IPS-15b (cell line): Measurements from ENCODE around the gene PRAC2.

Source experiments
- H3K27me3 ChIP-seq: one replicate; pipeline ENCODE4 v1.6.1; 2013; ENCODE audit warnings: low read length; ENCODE audit not compliant: control insufficient read depth, insufficient read depth
- H3K36me3 ChIP-seq: one replicate; pipeline ENCODE4 v1.6.1; 2013; ENCODE audit warnings: low read length; ENCODE audit not compliant: control insufficient read depth, insufficient read depth
- H3K4me1 ChIP-seq: one replicate; pipeline ENCODE4 v1.6.1; 2013; ENCODE audit warnings: mild to moderate bottlenecking, low read length; ENCODE audit not compliant: control insufficient read depth, insufficient read depth
- H3K4me3 ChIP-seq: one replicate; pipeline ENCODE4 v1.5.1; 2013; ENCODE audit warnings: low read depth, low read length
- H3K9ac ChIP-seq: one replicate; pipeline ENCODE4 v1.6.1; 2013; ENCODE audit warnings: low read depth, mild to moderate bottlenecking, low read length
- H3K9me3 ChIP-seq: one replicate; pipeline ENCODE4 v1.6.1; 2013; ENCODE audit warnings: mild to moderate bottlenecking, low read length; ENCODE audit not compliant: control insufficient read depth, insufficient read depth

The PRAC2 gene

DNA sequence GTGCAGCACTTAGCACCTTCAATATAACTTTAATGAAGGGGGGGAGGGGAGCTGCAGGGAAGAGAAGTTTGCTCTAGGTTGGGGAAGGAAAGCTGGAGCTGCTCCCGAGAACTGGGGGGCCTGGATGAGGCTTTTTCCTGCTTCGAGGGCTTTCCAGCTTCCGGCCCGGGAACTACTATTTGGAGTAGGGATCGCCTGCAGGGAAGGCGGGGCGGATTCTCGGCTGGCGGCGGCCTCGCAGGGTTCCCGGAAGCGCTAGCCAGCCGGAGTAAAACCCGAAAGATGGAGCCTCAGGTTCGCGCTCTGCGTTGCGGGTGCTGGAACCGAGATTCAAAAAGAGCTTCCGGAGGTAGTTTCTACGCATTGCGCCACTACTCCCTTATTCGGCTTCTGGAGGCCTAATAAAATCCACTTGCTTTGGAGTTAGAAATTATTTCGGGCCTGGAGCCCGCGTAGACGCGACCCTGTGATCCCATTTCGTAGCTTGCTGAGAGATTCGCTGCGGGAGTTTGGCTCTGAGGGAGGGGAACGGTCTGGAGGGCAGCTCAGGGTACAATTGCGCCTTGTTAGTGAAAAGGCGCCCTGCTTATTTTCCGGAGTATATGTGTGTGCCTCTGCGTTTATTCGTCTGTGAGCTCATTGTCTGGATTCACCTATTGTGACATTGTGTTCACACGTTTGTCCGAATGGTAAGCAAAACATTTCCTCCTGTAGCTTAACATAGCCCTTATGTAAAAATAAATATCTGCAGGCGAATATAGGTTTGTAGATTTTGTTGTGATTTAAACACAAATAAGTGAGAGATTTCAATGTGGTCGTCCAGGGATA is 652 bp downstream of the PRAC2 start:
- H3K9ac ChIP-seq = no peak overlapping the region
- H3K27me3 ChIP-seq = peaks cover 100% of the 10 kb centered on the region
- H3K4me3 ChIP-seq = peak overlapping the region; percentile 12
- H3K4me1 ChIP-seq = peaks cover 7% of the 10 kb centered on the region
- H3K9me3 ChIP-seq = no peaks in the 10 kb centered on the region
- no peaks in the 10 kb centered on the region for H3K36me3 ChIP-seq

DNA sequence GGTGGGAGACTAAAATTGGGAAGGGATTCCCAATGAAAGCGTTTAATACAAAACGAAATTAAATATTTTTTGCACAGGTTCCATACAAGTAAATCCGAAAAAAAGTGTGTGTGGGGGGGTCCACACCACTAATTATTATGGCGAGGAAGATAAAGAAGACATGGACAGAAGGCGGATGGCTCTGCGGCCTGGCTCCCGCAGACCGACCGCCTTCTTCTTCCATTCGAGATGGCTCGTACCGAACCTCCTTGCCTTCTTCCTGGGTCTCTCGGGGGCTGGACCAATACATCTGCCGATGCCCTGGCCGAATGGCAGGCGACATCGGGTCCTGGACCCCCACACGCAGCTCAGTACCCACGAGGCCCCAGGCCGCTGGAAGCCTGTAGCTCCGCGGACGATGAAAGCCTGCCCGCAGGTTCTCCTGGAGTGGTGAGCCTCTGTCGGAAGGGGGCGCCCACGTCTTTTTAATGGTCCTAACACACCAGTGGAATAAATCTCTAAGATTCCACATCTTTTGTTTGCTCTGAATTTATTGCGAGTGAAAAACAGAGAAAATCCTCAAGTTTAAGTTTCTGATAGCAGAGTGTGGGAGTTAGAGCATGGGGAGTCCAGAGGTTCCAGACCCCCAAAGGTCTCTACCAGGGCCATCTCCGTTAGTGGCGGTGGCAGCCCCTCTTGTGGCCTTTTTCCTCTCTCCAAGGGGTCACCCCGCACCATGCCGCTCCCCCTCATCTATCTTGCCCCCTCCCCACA is 1.4 kb downstream of the PRAC2 start:
- H3K27me3 ChIP-seq = peaks cover 100% of the 10 kb centered on the region
- H3K4me1 ChIP-seq = peaks cover 7% of the 10 kb centered on the region
- no peaks in the 10 kb centered on the region for H3K36me3 ChIP-seq
- no peaks in the 10 kb centered on the region for H3K9me3 ChIP-seq
- no peak overlapping the region for H3K9ac ChIP-seq
- H3K4me3 ChIP-seq = peak overlapping the region; percentile 28

DNA sequence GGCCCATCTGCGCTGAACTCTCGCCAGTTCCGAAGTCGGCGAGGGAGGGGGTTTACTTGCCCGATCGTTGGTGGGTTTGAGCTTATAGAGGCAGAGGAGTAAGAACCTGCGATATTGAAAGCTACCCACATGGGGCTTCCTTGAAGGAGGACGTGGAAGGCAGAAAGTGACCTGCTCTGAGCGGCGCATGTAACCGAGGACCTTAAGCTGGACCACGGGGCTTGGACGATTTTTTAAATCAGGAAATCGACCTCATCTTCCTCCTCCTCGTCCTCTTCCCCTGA is 2.0 kb downstream of the PRAC2 start:
- peaks cover 6% of the 10 kb centered on the region for H3K4me1 ChIP-seq
- no peaks in the 10 kb centered on the region for H3K9me3 ChIP-seq
- H3K27me3 ChIP-seq = peaks cover 100% of the 10 kb centered on the region
- H3K9ac ChIP-seq = no peak overlapping the region
- peak overlapping the region; percentile 28 for H3K4me3 ChIP-seq
- H3K36me3 ChIP-seq = no peaks in the 10 kb centered on the region

DNA sequence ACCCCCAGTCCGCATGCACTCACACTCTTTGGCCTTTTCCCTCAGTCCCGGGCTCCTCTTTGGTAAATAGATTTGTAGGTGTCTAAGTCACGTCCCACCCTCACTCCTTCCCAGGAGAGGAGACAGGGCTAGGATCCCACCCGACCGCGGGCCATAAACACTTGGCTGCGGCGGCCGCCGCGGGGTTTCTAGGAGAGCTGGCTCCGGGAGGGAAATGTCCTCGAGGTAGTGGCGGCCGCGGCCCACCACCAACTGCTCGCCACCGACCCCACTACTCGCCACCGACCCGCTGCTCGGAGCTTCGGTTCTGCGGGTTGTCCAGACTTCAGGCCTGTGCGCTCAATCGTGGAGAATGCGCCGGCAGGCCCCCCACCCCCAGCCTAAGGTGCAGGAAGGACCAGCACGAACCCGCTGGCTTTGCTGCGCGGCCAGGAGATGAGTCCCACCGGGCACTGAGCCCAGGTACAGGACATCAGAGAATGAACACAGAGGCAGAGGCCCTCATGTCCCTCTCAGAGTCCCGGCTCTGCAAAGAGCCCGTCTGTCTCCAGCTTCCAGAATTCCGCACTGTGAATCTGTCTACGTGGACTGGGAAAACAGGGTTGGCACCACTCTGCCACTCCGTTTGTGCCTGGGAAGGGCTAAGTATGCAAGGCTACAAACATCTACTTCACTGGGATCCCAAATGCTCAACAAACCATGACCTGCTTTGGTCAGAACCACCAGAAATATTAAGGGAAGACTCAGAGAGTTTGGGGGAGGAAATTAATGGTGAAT is 2.5 kb downstream of the PRAC2 start:
- no peaks in the 10 kb centered on the region for H3K9me3 ChIP-seq
- peaks cover 3% of the 10 kb centered on the region for H3K4me1 ChIP-seq
- peak overlapping the region; percentile 28 for H3K4me3 ChIP-seq
- no peak overlapping the region for H3K9ac ChIP-seq
- peaks cover 100% of the 10 kb centered on the region for H3K27me3 ChIP-seq
- H3K36me3 ChIP-seq = no peaks in the 10 kb centered on the region

DNA sequence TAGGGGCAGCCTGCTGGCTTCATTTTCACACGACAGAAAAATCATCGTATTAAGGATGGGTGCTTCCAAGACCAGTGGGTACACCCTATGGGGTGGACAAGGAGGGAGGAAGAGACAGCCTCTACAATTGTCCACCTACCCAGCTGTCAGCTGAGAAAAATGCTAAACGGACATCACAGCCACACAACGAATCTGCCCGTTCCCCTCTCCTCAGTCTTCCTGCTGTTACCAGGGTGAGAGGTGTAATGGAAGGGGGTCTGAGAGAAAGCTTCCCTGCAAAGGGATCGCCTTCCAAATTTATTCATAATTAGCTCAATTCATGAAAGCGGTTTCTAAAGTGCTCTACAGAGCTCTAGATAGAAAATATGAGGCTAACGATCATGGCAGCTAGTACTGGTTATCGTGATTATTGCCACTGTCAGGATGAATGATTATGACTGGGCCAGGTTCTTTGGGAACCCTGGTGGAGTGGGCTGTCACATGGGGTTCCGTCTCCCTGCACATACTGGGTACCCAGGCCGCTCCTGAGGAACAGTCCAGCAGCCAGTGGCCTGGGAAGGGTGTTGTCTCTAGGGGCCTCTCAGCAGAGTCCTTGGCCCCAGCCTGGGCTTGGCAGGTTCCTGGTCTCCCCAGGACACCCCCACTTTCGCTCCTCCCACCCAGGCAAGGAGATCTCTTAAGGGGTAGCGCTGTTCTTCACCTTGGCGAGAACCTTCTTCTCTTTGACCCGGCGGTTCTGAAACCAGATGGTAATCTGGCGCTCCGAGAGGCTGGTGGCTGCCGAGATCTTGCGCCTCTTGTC is 3.3 kb downstream of the PRAC2 start:
- H3K27me3 ChIP-seq = peaks cover 100% of the 10 kb centered on the region
- H3K9me3 ChIP-seq = no peaks in the 10 kb centered on the region
- no peaks in the 10 kb centered on the region for H3K36me3 ChIP-seq
- H3K4me1 ChIP-seq = peaks cover 3% of the 10 kb centered on the region
- peak overlapping the region; percentile 28 for H3K4me3 ChIP-seq
- H3K9ac ChIP-seq = no peak overlapping the region

DNA sequence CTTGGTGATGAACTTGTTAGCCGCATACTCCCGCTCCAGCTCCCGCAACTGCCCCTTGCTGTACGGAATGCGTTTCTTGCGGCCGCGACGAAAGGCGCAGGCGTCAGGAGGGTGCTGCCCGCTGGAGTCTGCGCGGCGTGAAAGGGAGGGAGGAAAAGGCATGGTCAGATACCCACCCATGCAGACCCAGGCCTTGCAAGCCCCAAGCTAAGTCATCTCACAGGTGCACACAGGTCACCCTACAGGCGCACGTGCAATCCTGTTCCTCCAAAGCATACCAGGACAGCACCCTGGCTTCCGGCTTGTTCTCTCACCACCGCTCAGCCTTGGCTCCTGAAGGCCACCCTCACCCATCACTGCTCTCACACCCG is 3.9 kb downstream of the PRAC2 start:
- peaks cover 3% of the 10 kb centered on the region for H3K4me1 ChIP-seq
- H3K9ac ChIP-seq = no peak overlapping the region
- H3K9me3 ChIP-seq = no peaks in the 10 kb centered on the region
- H3K36me3 ChIP-seq = no peaks in the 10 kb centered on the region
- H3K27me3 ChIP-seq = peaks cover 100% of the 10 kb centered on the region
- peak overlapping the region; percentile 28 for H3K4me3 ChIP-seq

DNA sequence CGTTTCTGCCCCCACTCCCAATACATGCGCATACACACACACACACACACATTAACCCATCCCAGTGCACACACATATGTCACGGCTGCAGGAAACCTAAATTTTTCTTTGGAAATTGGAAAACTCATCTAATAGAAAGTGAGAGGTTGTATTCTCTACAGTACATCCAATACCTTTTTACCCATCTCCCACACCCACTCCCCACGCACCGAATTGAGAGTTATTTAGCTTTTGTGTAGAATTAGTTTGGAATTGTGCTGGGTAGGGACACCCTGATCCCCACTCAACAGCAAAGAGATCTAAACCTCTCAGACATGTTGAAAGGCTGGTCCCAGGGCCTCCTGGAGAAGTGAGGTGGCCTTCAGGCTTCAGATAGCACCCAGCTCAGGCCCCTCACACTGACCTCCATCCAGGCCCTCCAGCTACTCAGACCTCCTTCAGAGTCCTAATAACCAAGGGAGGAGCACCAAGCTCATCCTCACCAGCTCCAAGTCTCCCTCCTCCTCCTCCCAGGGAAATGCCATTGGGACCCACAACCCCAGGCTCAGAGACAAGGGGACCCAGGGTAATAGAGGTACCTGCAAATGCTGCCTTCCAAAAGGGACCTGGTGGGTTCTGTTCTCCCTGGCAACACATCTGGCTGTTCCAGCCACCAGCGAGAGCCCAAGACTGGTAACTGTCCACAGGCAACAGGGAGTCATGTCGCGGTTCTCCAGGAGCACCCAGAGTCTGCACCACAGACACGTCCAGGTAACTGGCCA is 4.6 kb downstream of the PRAC2 start:
- Histone ChIP-seq H3K9me3 (no peaks in the 10 kb centered on the region), H3K27me3 (peaks cover 100% of the 10 kb centered on the region), H3K36me3 (no peaks in the 10 kb centered on the region), H3K4me1 (no peaks in the 10 kb centered on the region), H3K4me3 (peak overlapping the region; percentile 28), H3K9ac (no peak overlapping the region)

DNA sequence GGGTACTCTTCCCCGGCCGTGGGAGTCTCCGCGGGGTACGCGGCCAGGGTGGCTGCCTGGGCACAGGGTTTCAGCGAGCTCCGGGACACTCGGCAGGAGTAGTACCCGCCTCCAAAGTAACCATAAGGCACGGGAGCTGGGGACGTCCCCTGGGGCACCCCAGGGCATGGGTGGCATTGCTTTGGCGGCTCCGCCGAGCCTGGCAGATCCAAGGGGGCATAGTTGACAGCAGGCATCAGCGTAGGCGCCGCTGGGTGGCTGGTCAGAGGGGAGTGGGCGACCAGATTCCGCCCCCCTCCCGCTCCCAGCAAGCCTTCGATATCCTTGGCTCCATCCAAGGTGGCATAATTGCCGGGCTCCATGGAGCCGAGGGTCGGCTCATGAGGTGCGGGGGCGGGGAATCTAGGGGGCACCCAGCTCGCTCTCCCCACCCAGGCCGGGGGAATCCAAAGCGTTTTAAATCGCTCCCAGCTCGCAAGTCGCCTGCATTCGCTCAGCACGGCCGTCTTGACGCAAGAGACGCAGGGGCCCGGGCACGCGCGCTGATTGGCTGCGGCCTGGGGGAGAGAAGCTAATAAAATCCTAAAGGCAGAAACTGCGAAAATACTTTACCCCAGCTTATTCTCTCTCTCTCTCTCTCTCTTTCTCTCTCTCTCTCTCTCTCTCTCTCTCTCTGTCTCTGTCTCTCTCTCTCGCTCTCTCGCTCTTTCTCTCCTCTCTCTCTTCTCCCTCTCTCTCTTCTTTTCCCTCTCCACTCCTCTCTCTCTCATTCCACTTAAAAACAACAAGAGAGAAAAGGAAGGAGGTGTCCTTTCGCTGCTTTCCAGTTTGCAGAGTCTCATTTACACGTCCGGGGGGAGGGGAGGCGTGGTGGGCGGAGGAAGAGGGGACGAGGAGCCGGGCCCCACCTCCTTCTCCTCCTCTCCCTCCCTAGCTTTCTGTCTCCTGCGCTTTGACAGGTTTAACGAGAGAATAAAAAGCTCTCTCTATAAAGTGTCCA is 5.5 kb downstream of the PRAC2 start, which contains the start of gene HOXB13:
Gene HOXB13, minus strand, starts transcription at position 519 of the 1,000 bp plus-strand sequence. Its CDS starts 157 bp downstream, at position 362.
- H3K9me3 ChIP-seq = no peaks in the 10 kb centered on the region
- no peaks in the 10 kb centered on the region for H3K4me1 ChIP-seq
- H3K9ac ChIP-seq = no peak within 1 kb of the TSS
- H3K4me3 ChIP-seq = peak within 1 kb of the TSS; percentile 37
- no peaks in the 10 kb centered on the region for H3K36me3 ChIP-seq
- peaks cover 100% of the 10 kb centered on the region for H3K27me3 ChIP-seq

DNA sequence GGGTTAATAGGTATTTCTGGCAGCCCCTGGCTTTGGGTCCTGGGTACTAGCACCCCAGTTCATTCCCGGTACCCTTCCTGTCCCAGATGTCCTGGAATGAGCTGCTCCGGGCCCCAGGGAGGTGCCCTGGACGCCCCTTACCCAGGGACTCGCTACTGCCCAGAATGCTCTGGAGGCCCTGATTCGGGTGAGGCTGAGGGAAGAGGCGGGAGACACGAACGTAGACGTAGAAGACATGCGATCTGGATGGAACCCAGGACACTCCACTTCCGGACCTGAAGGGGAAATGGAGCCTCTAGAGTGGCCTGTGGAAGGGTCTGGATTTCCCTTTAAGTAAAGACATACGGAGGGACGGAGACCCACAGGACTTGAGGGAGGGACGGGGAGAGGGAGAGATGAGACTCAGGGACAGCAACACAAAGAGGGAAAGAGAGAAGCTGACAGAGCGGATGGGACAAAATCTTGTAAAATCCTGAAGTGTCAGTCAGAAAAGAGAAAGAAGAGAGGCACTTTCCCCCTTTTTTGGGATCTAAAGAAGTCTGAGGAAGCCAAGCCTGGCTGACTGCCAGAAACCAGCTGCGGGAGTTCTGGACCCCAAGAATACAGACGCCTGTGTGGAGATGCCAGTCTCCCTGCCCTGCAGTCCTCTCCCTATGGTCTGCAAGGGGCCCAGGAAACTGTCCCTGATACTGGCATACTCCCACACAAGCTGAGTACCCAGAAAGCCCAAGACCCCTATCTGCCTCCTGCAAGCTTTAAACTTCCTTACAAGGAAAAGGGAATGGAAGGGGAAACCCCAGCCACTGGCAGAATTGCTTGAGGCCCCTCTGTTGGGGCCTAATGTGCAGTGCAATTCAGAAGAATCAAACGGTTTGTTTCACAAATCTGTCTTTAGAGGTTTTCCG is 6.6 kb downstream of the PRAC2 start:
- Histone ChIP-seq H3K9me3 (no peaks in the 10 kb centered on the region), H3K36me3 (no peaks in the 10 kb centered on the region), H3K9ac (no peak overlapping the region), H3K27me3 (peaks cover 100% of the 10 kb centered on the region), H3K4me3 (peak overlapping the region; percentile 37), H3K4me1 (no peaks in the 10 kb centered on the region)
